HL-60 (cell line): Measurements from ENCODE around the gene DBR1.

Experiments used
- DNase-seq, 2 experiments: peaks; one replicate each; pipeline ENCODE4 v3.0.0-alpha.2; 2010 to 2020; ENCODE audit warnings: low read depth in 1 of 2, low spot score in 1 of 2
- H3K27ac ChIP-seq: fragments of 250-450 bp; sonication (Bioruptor Pico); replicated peaks from 2 replicates; pipeline ENCODE4 v1.5.1; 2020; ENCODE audit warnings: mild to moderate bottlenecking, moderate library complexity
- H3K27me3 ChIP-seq: fragments of 250-450 bp; sonication (Bioruptor Pico); 2 replicates; pipeline ENCODE4 v1.5.1; 2021; ENCODE audit warnings: mild to moderate bottlenecking, moderate library complexity; ENCODE audit not compliant: insufficient read depth, poor library complexity, severe bottlenecking
- H3K4me3 ChIP-seq: replicated peaks from 2 replicates; pipeline ENCODE4 v1.5.1; 2011; ENCODE audit warnings: mild to moderate bottlenecking, control low read depth, low read length; ENCODE audit not compliant: insufficient read depth
- GABPA ChIP-seq: IDR thresholded peaks from 2 replicates; pipeline ENCODE4 v1.6.1; 2012; ENCODE audit warnings: low read depth
- POLR2AphosphoS5 ChIP-seq: IDR thresholded peaks from 2 replicates; pipeline ENCODE4 v1.6.1; 2012; ENCODE audit warnings: low read depth
- SPI1 ChIP-seq: IDR thresholded peaks from 2 replicates; pipeline ENCODE4 v1.6.1; 2012; ENCODE audit warnings: low read depth, mild to moderate bottlenecking, borderline replicate concordance
- TF ChIP-seq, protein P1 (sequence below): IDR thresholded peaks from 2 replicates; pipeline ENCODE4 v1.6.1; 2012; ENCODE audit warnings: low read depth; ENCODE audit not compliant: insufficient replicate concordance
- TF ChIP-seq, protein P2 (sequence below): IDR thresholded peaks from one replicate; pipeline ENCODE4 v1.5.1; 2011; ENCODE audit warnings: low read length, control low read depth, inconsistent platforms; ENCODE audit not compliant: insufficient read depth

Gene DBR1

DNA sequence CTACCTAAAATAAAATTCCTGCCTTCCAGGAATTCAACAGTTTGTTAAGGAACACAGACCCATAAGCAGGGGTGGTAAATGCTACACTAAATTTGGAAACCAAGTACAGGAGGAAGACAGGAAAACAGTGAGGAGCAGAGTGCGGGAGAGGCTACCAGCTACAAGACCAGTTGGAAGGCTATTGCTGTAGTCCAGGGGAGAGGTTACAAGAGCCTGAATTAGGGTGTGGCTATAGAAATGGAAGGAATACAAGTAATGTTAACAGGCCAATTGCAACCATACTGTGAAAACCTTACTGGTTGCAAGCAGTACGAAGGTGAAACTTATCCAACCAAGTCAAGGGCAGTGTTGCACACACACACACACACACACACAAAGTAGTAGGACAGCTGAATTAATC, 11.5 kb upstream of the DBR1 start:
- Histone ChIP-seq H3K27ac (peak overlapping the region; percentile 97), H3K27me3 (no peaks in the 10 kb centered on the region), H3K4me3 (peak overlapping the region; percentile 92)
- TF ChIP-seq POLR2AphosphoS5 = no peak
- TF ChIP-seq GABPA = no peak
- TF ChIP-seq, protein P1, sequence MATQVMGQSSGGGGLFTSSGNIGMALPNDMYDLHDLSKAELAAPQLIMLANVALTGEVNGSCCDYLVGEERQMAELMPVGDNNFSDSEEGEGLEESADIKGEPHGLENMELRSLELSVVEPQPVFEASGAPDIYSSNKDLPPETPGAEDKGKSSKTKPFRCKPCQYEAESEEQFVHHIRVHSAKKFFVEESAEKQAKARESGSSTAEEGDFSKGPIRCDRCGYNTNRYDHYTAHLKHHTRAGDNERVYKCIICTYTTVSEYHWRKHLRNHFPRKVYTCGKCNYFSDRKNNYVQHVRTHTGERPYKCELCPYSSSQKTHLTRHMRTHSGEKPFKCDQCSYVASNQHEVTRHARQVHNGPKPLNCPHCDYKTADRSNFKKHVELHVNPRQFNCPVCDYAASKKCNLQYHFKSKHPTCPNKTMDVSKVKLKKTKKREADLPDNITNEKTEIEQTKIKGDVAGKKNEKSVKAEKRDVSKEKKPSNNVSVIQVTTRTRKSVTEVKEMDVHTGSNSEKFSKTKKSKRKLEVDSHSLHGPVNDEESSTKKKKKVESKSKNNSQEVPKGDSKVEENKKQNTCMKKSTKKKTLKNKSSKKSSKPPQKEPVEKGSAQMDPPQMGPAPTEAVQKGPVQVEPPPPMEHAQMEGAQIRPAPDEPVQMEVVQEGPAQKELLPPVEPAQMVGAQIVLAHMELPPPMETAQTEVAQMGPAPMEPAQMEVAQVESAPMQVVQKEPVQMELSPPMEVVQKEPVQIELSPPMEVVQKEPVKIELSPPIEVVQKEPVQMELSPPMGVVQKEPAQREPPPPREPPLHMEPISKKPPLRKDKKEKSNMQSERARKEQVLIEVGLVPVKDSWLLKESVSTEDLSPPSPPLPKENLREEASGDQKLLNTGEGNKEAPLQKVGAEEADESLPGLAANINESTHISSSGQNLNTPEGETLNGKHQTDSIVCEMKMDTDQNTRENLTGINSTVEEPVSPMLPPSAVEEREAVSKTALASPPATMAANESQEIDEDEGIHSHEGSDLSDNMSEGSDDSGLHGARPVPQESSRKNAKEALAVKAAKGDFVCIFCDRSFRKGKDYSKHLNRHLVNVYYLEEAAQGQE = no peak
- TF ChIP-seq, protein P2, sequence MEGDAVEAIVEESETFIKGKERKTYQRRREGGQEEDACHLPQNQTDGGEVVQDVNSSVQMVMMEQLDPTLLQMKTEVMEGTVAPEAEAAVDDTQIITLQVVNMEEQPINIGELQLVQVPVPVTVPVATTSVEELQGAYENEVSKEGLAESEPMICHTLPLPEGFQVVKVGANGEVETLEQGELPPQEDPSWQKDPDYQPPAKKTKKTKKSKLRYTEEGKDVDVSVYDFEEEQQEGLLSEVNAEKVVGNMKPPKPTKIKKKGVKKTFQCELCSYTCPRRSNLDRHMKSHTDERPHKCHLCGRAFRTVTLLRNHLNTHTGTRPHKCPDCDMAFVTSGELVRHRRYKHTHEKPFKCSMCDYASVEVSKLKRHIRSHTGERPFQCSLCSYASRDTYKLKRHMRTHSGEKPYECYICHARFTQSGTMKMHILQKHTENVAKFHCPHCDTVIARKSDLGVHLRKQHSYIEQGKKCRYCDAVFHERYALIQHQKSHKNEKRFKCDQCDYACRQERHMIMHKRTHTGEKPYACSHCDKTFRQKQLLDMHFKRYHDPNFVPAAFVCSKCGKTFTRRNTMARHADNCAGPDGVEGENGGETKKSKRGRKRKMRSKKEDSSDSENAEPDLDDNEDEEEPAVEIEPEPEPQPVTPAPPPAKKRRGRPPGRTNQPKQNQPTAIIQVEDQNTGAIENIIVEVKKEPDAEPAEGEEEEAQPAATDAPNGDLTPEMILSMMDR = no peak
- TF ChIP-seq SPI1 = no peak
- DNase-seq = no peak

DNA sequence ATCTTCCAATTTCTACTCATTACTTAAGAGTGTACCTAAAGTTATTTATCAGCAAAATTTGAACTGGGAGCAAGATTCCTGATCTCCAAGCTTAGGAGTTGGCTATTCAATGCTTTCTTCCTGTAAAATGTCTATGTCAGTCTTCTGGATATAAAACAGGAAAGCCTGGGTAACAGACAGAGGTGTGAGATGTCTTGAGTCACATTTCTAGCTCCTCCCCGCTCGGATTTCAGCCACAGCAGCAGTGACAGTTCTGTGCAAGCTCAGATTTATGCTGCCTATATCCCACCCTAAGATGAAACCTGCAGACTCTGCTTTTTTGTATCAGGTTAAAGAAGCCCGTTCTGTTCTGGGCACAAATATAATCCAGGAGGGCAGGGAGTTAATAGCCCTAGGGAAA, 10.3 kb upstream of the DBR1 start:
- no peak for DNase-seq
- Histone ChIP-seq H3K27me3 (no peaks in the 10 kb centered on the region), H3K4me3 (no peak overlapping the region), H3K27ac (no peak overlapping the region)
- no peak for TF ChIP-seq POLR2AphosphoS5
- TF ChIP-seq, protein P1 = no peak

DNA sequence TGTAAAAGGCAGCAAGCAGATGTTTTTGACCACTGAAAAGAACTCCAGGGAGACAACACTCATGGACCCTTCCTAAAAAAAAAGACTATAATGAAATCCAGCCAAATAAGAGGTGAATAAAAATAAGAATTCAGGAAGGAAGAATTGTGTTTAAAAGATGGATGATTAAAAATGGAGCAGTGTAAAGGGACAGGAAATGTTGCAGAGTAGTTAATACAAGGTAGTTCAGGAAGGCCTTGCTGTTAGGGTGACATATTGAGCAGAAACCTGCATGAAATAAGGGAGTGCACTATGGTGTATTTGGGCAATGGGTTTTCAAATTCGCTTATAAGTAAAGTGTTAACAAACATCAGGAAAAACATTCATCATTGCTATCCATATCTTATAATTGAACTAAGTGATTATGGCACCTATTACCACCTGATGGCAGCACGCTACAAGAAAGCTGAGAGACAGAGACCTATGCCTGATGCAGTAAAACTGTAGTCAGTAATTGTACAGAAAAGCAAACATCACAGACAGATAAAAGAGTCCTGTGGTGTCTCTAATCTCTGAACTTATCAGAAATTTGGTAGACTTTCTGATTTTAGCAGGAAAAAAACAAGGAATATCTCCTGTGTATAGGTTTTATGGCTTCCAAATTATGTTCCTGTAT, 5.8 kb upstream of the DBR1 start:
- TF ChIP-seq GABPA = no peak
- TF ChIP-seq, protein P1 = no peak
- no peak for TF ChIP-seq POLR2AphosphoS5
- TF ChIP-seq, protein P2 = peak; percentile 6
- DNase-seq = peak in 1 of 2 experiments; percentile 58
- Histone ChIP-seq H3K27me3 (no peaks in the 10 kb centered on the region), H3K27ac (no peak overlapping the region), H3K4me3 (no peak overlapping the region)
